Activated CD4-positive, alpha-beta T cell treated with anti-CD3 and anti-CD28 coated beads, Interleukin-2, amount 50 U/mL, for 48 hours (primary cell): ENCODE measurements around the gene EVPL.

Experiments
- DNase-seq, 2 experiments: peaks; one replicate each; pipeline ENCODE4 v3.0.0-alpha.2; 2020

EVPL gene

DNA sequence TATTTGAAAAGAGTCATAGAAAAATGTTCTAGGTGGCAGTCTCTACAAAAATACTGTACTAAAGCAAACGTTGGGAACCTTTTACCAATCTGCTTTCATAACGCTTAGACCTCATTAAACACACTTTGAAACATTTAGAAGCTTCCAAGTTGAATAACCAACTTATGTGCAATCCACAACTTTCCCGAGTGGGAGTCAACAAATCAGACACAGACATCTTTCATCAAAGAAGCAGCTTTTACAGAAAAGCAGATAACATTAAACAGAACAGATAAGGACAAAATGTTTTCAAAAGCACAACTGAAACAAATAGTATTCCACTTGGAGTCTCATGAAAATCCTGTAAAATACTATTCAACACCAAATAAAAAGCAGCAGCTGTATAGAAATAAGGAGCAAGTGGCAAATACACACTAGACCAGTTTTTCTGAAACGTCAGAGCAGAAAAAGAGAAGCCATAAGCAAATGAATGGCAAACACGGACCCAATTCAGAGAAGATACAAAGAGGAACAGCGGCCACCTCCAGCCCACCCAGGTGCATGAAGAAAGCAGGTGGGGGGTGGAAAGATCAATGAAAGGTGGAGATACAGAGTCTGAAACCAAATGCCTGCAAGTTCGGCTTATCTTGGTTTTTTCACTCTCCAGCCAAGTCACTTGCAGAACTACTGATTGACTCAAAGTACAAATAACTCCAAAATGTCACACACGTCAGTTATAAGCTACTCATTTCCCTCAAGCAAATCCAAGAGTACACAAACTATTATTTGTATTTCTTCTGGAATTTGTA is 67.9 kb downstream of the EVPL start:
- DNase-seq = no peak
